ENCODE results near the gene NBPF3.
"Not testable (repeated sequence)": the region's sequence is repeated elsewhere in the genome, so short reads cannot be mapped to it uniquely, and the experiment has no call there.

- not testable (repeated sequence) for TF ChIP-seq POLR2AphosphoS5, POLR2A (IDR thresholded peaks at IDR 0.05; ENCODE audit: low read depth, low read length)
These were observed 28.0 kb downstream of the NBPF3 start for GRCh38 chr1:21467946-21468345.
